Esophagus (tissue), 2 donors: Measurements from ENCODE around the gene CHRNG. TPM values are rescaled to one million over a fixed set of nuclear protein-coding genes. Genes with fewer than 3 reads are reported as not detected.

Experiments
- H3K27ac ChIP-seq, 2 donors: one replicate each; pipeline ENCODE4 v1.5.1; 2013; ENCODE audit warnings: low read depth in 2 of 2, mild to moderate bottlenecking in 2 of 2, inconsistent platforms in 1 of 2, low read length in 1 of 2, moderate library complexity in 1 of 2
- H3K27me3 ChIP-seq, 2 donors: one replicate each; pipeline ENCODE4 v1.6.1; 2013; ENCODE audit warnings: low read length in 2 of 2, control low read depth in 1 of 2, mild to moderate bottlenecking in 1 of 2; ENCODE audit not compliant: insufficient read depth in 2 of 2, control insufficient read depth in 1 of 2
- H3K36me3 ChIP-seq, 2 donors: one replicate each; pipeline ENCODE4 v1.6.1; 2013; ENCODE audit warnings: low read length in 1 of 2; ENCODE audit not compliant: control insufficient read depth in 2 of 2, insufficient read depth in 2 of 2
- H3K4me1 ChIP-seq, 2 donors: one replicate each; pipeline ENCODE4 v1.6.1; 2013; ENCODE audit warnings: low read length in 1 of 2; ENCODE audit not compliant: control insufficient read depth in 2 of 2, insufficient read depth in 2 of 2
- H3K4me3 ChIP-seq, 2 donors: one replicate each; pipeline ENCODE4 v1.5.1; 2013; ENCODE audit warnings: low read length in 2 of 2, mild to moderate bottlenecking in 2 of 2, low read depth in 1 of 2, moderate library complexity in 1 of 2
- H3K9me3 ChIP-seq, 2 donors: one replicate each; pipeline ENCODE4 v1.6.1; 2013; ENCODE audit warnings: mild to moderate bottlenecking in 2 of 2, low read depth in 1 of 2, low read length in 1 of 2, moderate library complexity in 1 of 2; ENCODE audit not compliant: control insufficient read depth in 2 of 2, insufficient read depth in 1 of 2
- WGBS, 2 donors: extraction: QIAGEN DNeasy Blood & Tissue Kit; methylation state at CpG; one replicate each; pipeline ENCODE4 v1.1.7; 2013; 5-methylcytosine and 5-hydroxymethylcytosine counted together
- polyA plus RNA-seq, 2 donors: library from polyadenylated mRNA; stranded (reverse); fragments of 200-250 nt; gene quantifications; one replicate each; pipeline ENCODE4 v1.2.3, GENCODE V29; 2013
- donor health status: healthy with polysubstance abuse.
- donor health status: Bipolar disorder and iron deficiency.

CHRNG gene
- polyA plus RNA-seq, 2 donors, result not detected

DNA sequence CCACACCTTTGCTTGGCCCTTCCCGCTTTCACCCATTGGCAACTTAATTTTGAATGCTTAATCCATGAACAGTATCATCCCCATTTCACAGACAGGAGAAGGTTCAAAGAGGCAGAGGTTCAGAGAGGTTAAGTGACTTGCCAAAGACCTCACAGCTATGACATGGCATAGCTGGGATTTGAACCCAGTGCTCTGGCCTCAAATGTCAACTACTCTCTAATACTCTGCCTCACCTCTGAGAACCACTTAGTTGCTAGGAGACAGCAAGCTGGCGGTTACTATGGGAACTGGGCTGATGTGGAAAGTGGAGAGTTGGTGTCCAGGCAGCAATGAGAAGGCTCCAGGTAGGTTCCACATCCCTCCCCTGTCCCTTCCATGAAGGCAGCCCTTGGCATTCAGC, 35.1 kb upstream of the CHRNG start:
- Histone ChIP-seq H3K27ac (no peak overlapping the region), H3K4me1 (peaks cover 0 to 6% of the 10 kb centered on the region in 2 donors), H3K9me3 (peaks cover 0 to 2% of the 10 kb centered on the region in 2 donors), H3K27me3 (peaks cover 7 to 12% of the 10 kb centered on the region in 2 donors), H3K36me3 (no peaks in the 10 kb centered on the region), H3K4me3 (no peak overlapping the region)
- WGBS, 2 donors, result 78 to 82% methylated on average over 2 of the region's 2 CpGs

DNA sequence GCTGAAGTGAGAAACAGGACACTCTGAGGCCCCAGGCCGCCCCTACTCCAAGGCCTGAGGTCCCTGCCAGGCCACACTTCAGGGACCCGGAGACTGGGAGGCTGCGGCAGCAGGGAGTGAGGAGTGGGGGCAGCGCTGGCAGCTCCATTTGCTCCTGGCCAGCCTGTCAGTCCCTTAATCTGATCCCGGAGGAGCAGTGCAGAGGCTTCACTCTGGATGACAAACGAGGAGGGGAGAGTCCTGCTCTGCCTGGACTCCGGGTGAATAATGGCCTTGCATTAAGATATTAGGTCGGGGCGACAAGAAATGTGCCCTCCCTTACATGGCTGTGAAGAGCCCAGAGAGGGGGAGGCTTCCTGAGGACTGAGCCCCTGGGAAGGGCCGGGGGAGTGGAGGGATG, 33.6 kb upstream of the CHRNG start:
- Histone ChIP-seq H3K9me3 (peaks cover 0 to 2% of the 10 kb centered on the region in 2 donors), H3K27me3 (peaks cover 7 to 12% of the 10 kb centered on the region in 2 donors), H3K27ac (no peak overlapping the region), H3K4me3 (no peak overlapping the region), H3K4me1 (peaks cover 0 to 6% of the 10 kb centered on the region in 2 donors), H3K36me3 (no peaks in the 10 kb centered on the region)
- 58 to 60% methylated on average over 10 of the region's 10 CpGs for WGBS, 2 donors

DNA sequence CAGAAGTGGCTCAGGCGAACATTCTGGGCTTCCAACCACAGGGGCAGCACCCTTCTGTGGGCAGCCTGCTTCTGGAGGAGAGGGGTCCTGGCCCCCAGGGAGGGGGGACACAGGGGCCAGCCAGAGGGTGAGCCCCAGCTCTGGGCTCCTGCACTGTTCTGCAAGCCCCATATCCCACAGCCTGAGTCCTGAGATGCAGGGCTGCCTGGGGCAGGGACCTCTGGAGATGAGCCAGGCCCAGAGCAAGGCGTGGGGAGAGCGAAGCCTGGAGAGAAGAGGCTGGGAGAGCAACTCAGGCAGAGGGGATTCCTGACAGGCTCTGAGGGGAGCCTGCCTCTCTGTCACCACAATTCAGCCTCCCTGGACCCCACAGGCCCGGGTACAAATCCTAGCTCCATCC, 32.8 kb upstream of the CHRNG start:
- Histone ChIP-seq H3K4me3 (no peak overlapping the region), H3K27ac (no peak overlapping the region), H3K9me3 (peaks cover 0 to 2% of the 10 kb centered on the region in 2 donors), H3K36me3 (no peaks in the 10 kb centered on the region), H3K27me3 (peaks cover 7 to 12% of the 10 kb centered on the region in 2 donors), H3K4me1 (peaks cover 0 to 6% of the 10 kb centered on the region in 2 donors)
- WGBS, 2 donors, result 59 to 72% methylated on average over 4 of the region's 4 CpGs

DNA sequence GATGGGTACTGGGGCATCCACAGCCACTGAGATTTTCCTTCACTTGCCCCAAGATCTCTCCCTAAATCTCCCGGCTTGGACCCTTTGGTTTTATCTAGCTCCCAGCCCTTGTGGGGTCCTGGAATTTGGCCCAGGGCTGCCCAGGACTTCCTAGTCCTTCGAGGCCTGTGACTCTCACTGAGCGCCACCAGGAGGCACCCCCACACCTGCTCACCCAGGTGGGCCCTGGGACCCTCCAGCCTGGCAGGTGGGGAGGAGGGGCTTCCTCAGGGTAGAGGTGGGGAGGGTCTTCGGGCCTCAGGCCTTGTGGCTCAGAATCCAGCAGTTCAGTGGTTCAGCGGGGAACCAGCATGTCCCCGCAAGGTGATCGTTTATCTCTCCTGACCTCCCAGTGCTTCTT, 31.2 kb upstream of the CHRNG start:
- H3K27me3 ChIP-seq, result peaks cover 6 to 10% of the 10 kb centered on the region in 2 donors
- H3K27ac ChIP-seq, result no peak overlapping the region
- no peaks in the 10 kb centered on the region for H3K36me3 ChIP-seq
- no peak overlapping the region for H3K4me3 ChIP-seq
- H3K4me1 ChIP-seq, result peaks cover 0 to 2% of the 10 kb centered on the region in 2 donors
- H3K9me3 ChIP-seq, result no peaks in the 10 kb centered on the region
- 83 to 84% methylated on average over 7 of the region's 7 CpGs for WGBS, 2 donors

DNA sequence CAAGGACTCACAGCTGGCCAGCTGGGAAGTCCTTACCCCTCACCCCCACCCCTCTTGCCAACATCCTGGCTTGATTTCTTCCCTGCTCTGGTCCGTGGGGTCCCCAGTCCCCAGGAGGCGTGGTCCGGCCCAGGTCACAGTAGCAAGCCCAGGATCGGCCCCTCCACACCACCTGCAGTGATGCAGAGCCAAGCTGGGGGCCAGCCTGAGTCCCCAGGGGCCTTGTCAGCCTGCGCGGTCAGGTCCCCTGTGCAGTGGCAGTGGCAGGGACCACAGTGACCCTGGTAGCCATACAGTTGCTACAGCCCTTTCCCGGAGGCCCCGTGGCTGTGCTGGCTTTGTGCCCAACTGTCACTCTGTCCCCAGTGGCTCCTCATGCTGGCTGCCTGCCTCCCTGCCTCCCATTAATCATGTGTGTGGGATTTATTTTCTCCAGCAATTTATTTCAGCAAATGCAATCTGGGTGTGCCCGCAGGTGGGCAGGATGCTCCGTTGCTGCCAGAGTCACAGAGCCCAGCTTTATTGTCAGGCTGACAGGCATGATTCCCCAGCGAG, 28.1 kb upstream of the CHRNG start:
- Histone ChIP-seq H3K4me3 (no peak overlapping the region), H3K9me3 (no peaks in the 10 kb centered on the region), H3K36me3 (no peaks in the 10 kb centered on the region), H3K27me3 (no peaks in the 10 kb centered on the region), H3K27ac (no peak overlapping the region), H3K4me1 (no peaks in the 10 kb centered on the region)
- 47 to 56% methylated on average over 11 of the region's 11 CpGs for WGBS, 2 donors

DNA sequence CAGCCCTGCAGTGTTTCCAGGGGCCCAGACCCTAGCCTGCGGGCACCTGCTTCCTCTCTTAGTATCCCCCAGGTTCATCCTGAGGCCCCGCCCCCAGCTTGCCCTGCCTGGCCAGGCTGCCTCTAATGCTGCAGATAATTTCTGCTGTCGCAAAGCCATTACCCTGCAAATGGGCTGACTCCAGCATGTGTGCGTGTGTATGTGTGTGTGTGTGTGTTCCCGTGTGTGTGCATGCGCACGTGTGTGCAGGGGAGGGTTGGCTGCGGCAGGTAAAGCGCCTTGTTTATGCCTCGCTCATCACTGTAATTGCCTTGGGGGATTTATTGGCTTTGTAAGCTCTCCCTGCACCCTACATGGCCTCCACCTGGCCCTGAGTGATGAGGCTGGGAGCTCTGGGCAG, 26.9 kb upstream of the CHRNG start:
- Histone ChIP-seq H3K9me3 (no peaks in the 10 kb centered on the region), H3K27ac (no peak overlapping the region), H3K27me3 (no peaks in the 10 kb centered on the region), H3K4me3 (no peak overlapping the region), H3K36me3 (no peaks in the 10 kb centered on the region), H3K4me1 (no peaks in the 10 kb centered on the region)
- WGBS, 2 donors, result 73 to 83% methylated on average over 10 of the region's 10 CpGs

DNA sequence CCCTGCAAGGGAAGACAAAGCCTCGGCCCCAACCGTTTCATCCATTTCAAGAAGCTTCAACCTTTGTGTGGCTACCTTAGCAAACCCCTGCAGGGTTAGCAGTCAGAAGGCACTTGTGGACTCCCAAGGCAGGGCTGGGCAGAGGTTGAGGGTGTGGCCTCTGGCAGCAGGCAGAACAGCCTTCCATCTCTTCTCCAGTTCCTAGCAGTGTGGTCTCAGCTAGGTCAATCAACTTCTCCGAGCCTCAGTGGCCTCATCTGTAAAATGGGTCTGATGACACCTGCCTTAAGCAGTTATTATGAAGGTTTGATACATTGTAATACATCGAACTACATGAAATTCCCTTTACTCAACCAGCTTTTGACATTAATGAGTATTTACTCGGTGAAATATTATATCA, 26.1 kb upstream of the CHRNG start:
- H3K27ac ChIP-seq, result no peak overlapping the region
- H3K27me3 ChIP-seq, result no peaks in the 10 kb centered on the region
- no peaks in the 10 kb centered on the region for H3K9me3 ChIP-seq
- no peaks in the 10 kb centered on the region for H3K36me3 ChIP-seq
- no peak overlapping the region for H3K4me3 ChIP-seq
- 71 to 72% methylated on average over 5 of the region's 5 CpGs for WGBS, 2 donors
- H3K4me1 ChIP-seq, result no peaks in the 10 kb centered on the region

DNA sequence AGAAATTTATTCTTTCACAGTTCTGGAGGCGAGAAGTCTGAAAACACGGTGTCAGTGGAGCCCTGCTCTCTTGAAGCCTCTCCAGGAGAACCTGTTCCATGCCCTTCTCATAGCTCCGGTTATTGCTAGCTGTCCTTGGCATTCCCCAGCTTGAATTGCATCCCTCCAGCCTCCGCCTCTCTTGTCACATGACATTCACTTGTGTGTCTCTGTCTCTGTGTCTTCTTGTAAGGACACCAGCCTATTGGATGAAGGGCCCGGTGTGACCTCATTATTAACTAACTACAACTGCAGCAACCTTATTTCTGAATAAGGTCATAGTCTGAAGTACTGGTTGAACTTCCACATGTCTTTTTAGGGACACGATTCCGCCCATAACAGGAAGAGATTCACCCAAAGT, 23.9 kb upstream of the CHRNG start:
- Histone ChIP-seq H3K36me3 (no peaks in the 10 kb centered on the region), H3K4me3 (no peak overlapping the region), H3K4me1 (no peaks in the 10 kb centered on the region), H3K9me3 (no peaks in the 10 kb centered on the region), H3K27me3 (no peaks in the 10 kb centered on the region), H3K27ac (no peak overlapping the region)
- WGBS, 2 donors, result 87 to 91% methylated on average over 7 of the region's 7 CpGs

DNA sequence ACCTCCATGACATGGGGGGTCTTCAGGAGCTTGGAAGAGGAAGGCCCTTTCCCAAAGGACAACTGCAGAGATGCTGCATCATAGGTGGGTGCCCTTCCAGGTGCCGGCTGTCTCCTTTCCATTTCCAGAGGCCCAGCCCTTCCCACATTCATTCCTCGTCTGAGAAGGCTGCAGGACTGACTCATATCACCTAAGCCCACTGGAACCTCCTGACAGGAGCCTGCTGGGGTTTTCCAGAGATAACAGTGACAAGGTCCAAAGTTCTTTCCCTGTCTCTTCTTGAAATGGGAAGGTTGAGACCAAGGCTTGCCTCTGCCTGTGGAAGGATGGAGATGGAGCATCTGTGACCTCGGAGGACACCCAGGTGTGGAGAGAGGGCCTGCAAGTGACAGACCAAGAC, 22.9 kb upstream of the CHRNG start:
- H3K4me1 ChIP-seq, result no peaks in the 10 kb centered on the region

DNA sequence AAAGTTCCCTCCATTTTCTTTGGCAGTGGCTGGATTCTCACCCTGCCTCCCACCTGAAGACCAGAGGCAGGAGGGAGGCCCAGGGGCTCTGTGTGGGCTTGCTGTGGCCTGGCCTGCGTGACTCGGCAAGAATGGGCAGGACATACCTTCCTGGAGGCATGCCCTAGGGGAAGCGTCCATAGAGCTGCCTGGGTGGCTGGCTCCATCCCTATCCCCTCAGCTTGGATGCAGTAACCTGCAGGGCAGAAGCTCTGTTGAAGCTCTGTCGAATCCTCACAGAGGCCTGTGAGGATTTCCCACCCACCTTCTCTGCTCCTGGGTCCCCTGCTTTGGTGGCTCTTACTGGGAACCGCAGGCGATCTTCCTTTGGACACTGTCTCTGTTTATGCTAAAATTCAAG, 20.6 kb upstream of the CHRNG start:
- WGBS, 2 donors, result 59 to 61% methylated on average over 6 of the region's 6 CpGs
- no peaks in the 10 kb centered on the region for H3K9me3 ChIP-seq
- H3K36me3 ChIP-seq, result no peaks in the 10 kb centered on the region
- H3K4me1 ChIP-seq, result peaks cover 3 to 5% of the 10 kb centered on the region in 2 donors
- no peak overlapping the region for H3K4me3 ChIP-seq
- H3K27ac ChIP-seq, result no peak overlapping the region
- H3K27me3 ChIP-seq, result peaks cover 0 to 16% of the 10 kb centered on the region in 2 donors

More for the DNA sequence above, 22.9 kb upstream of the CHRNG start:
- H3K9me3 ChIP-seq, result no peaks in the 10 kb centered on the region
- no peak overlapping the region for H3K27ac ChIP-seq
- H3K36me3 ChIP-seq, result no peaks in the 10 kb centered on the region
- H3K4me3 ChIP-seq, result no peak overlapping the region
- 79 to 83% methylated on average over 3 of the region's 3 CpGs for WGBS, 2 donors
- H3K27me3 ChIP-seq, result peaks cover 0 to 6% of the 10 kb centered on the region in 2 donors
